GM12878 (cell line): Measurements from ENCODE around the gene KRTAP10-3.

Experiments
- BCL11A ChIP-seq: IDR thresholded peaks from 2 replicates; pipeline ENCODE4 v1.6.1; 2011; ENCODE audit warnings: low read depth, low read length
- BMI1 ChIP-seq: fragments of 450-650 bp; IDR thresholded peaks from 2 replicates; pipeline ENCODE4 v1.6.1; 2016; ENCODE audit warnings: mild to moderate bottlenecking, moderate library complexity, borderline replicate concordance
- CTCF ChIP-seq, 3 experiments: IDR thresholded peaks in 2 of 3; conservative IDR thresholded peaks in 1 of 3; 2 replicates each; pipeline ENCODE4 v1.5.1; 2011; ENCODE audit warnings: low read depth in 3 of 3, low read length in 3 of 3, mild to moderate bottlenecking in 3 of 3, control low read depth in 2 of 3, moderate library complexity in 2 of 3, inconsistent platforms in 1 of 3, mixed read lengths in 1 of 3; ENCODE audit not compliant: control insufficient read depth in 2 of 3, insufficient read depth in 1 of 3; ENCODE audit errors: extremely low read depth in 1 of 3
- EZH2 ChIP-seq: IDR thresholded peaks from 2 replicates; pipeline ENCODE4 v1.6.1; 2012; ENCODE audit warnings: low read depth, mild to moderate bottlenecking, control low read depth, inconsistent platforms, low read length, borderline replicate concordance; ENCODE audit not compliant: control insufficient read depth
- POLR2AphosphoS5 ChIP-seq: IDR thresholded peaks from 2 replicates; pipeline ENCODE4 v1.6.1; 2011; ENCODE audit warnings: mild to moderate bottlenecking, low read length, inconsistent platforms
- SIX5 ChIP-seq: IDR thresholded peaks from 2 replicates; pipeline ENCODE4 v1.6.1; 2011; ENCODE audit warnings: mild to moderate bottlenecking, low read depth, low read length, moderate library complexity; ENCODE audit not compliant: severe bottlenecking
- YBX1 ChIP-seq: fragments of 450-650 bp; IDR thresholded peaks from 2 replicates; pipeline ENCODE4 v1.6.1; 2016; ENCODE audit warnings: antibody characterized with exemption
- ZBTB33 ChIP-seq: fragments of 450-650 bp; IDR thresholded peaks from 2 replicates; pipeline ENCODE4 v1.6.1; 2017; ENCODE audit warnings: mild to moderate bottlenecking

DNA sequence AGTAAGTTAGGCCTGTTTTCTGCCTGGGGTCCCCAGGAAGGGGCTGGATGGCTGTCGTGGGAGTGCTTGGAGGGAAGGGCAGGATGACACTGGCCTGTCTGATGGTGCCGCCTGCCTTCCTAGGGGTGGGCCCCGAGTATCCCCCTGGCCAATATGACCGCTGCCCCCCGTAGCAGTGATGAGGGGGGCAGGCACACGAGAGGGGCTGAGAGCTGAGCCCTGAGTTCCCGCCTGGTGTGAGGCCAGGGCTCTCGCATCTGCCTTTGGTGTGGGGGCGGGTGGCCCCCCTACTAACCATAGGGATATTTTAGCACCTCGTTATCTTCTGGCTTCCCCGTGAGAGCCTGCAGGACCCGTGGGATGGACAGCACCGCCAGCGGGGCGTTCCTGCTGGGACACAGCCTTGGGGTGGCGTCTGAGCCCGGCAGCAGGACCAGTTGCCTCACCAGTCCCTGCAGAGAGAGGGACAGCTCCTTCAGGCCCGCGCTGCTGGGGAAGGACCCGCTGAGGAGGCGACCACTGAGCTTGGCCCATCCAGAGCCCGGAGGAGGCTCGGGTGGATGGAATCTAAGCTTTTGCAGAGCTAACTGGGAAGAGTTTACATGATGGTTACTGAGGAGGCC, 29.0 kb downstream of the KRTAP10-3 start:
- TF ChIP-seq CTCF (IDR thresholded peaks at IDR 0.05 in 2 of 3, conservative IDR thresholded peaks at IDR 0.05 in 1 of 3; ENCODE audit: control insufficient read depth in 2 of 3, extremely low read depth in 1 of 3, insufficient read depth in 1 of 3, low read depth in 3 of 3, low read length in 3 of 3) (no peak), BCL11A (no peak), EZH2 (no peak), SIX5 (no peak), ZBTB33 (no peak), POLR2AphosphoS5 (no peak), YBX1 (no peak), BMI1 (no peak)
